IMR-90 (cell line): ENCODE measurements around the gene JMJD6. TPM values are rescaled to one million over a fixed set of nuclear protein-coding genes. Genes with fewer than 3 reads are reported as not detected.

Source experiments
- ATAC-seq: fragments of 200-7000 bp; cut with Tn5 transposase; 2 replicates; pipeline ENCODE4 v1.9.1; 2020; ENCODE audit warnings: low read depth, mild to moderate bottlenecking, moderate library complexity
- BruUV-seq: library from RNA; stranded (reverse); fragments of 400-500 nt; replicated peaks from 2 replicates; lab custom pipeline; 2021; lab: Mats Ljungman, UMichigan
- CTCF ChIA-PET: fragments of 300-600 bp; formaldehyde crosslinking; extraction: SDS; loops from one replicate; lab custom pipeline; 2021; ENCODE audit warnings: antibody characterized with exemption; lab: Yijun Ruan, JAX
- POLR2A ChIA-PET: fragments of 300-600 bp; sonication (Branson Sonifier 250); formaldehyde crosslinking; loops from one replicate; lab custom pipeline; 2022; ENCODE audit warnings: antibody characterized with exemption; ENCODE audit not compliant: unreplicated experiment; lab: Charles Lee
- DNase-seq: peaks from one replicate; pipeline ENCODE4 v3.0.0; 2013
- H2AFZ ChIP-seq: replicated peaks from 2 replicates; pipeline ENCODE3; 2013; ENCODE audit warnings: low read length, mild to moderate bottlenecking; ENCODE audit not compliant: poor library complexity
- H2AK5ac ChIP-seq: 2 replicates; pipeline ENCODE4 v1.6.1; 2013; ENCODE audit warnings: low read depth, low read length, inconsistent platforms
- H2AK9ac ChIP-seq: replicated peaks from 2 replicates; pipeline ENCODE3; 2013; ENCODE audit warnings: mild to moderate bottlenecking, low read depth, low read length, moderate library complexity; ENCODE audit not compliant: poor library complexity
- H2BK120ac ChIP-seq: 2 replicates; pipeline ENCODE4 v1.6.1; 2013; ENCODE audit warnings: low read depth, low read length, inconsistent platforms
- H2BK15ac ChIP-seq: 3 replicates; pipeline ENCODE4 v1.6.1; 2013; ENCODE audit warnings: low read depth, low read length, inconsistent platforms
- H2BK20ac ChIP-seq: 2 replicates; pipeline ENCODE4 v1.6.1; 2013; ENCODE audit warnings: low read depth, mild to moderate bottlenecking, inconsistent platforms, low read length, moderate library complexity
- H2BK5ac ChIP-seq: 2 replicates; pipeline ENCODE4 v1.6.1; 2013; ENCODE audit warnings: mild to moderate bottlenecking, low read depth, low read length, inconsistent platforms; ENCODE audit not compliant: poor library complexity, severe bottlenecking
- H3K14ac ChIP-seq: replicated peaks from 2 replicates; pipeline ENCODE4 v1.6.1; 2013; ENCODE audit warnings: low read depth, low read length, inconsistent platforms
- H3K18ac ChIP-seq: 2 replicates; pipeline ENCODE4 v1.6.1; 2013; ENCODE audit warnings: low read depth, low read length, control low read depth
- H3K23ac ChIP-seq: 2 replicates; pipeline ENCODE4 v1.6.1; 2013; ENCODE audit warnings: low read depth, low read length, inconsistent platforms
- H3K27ac ChIP-seq: 2 replicates; pipeline ENCODE4 v1.5.1; 2013; ENCODE audit warnings: mild to moderate bottlenecking, control low read depth, low read length; ENCODE audit not compliant: insufficient read depth
- H3K27me3 ChIP-seq: 2 replicates; pipeline ENCODE4 v1.6.1; 2013; ENCODE audit warnings: low read length; ENCODE audit not compliant: control insufficient read depth, insufficient read depth
- H3K36me3 ChIP-seq: 2 replicates; pipeline ENCODE4 v1.6.1; 2013; ENCODE audit warnings: low read length, mixed read lengths; ENCODE audit not compliant: control insufficient read depth, insufficient read depth
- H3K4ac ChIP-seq: 2 replicates; pipeline ENCODE4 v1.6.1; 2013; ENCODE audit warnings: low read depth, low read length, inconsistent platforms
- H3K4me1 ChIP-seq: 2 replicates; pipeline ENCODE4 v1.6.1; 2013; ENCODE audit warnings: low read length, mixed read lengths; ENCODE audit not compliant: control insufficient read depth, insufficient read depth
- H3K4me2 ChIP-seq: 2 replicates; pipeline ENCODE4 v1.6.1; 2013; ENCODE audit warnings: low read depth, mild to moderate bottlenecking, control low read depth, low read length, moderate library complexity
- H3K4me3 ChIP-seq: 2 replicates; pipeline ENCODE4 v1.5.1; 2013; ENCODE audit warnings: low read depth, mild to moderate bottlenecking, control low read depth, low read length, moderate library complexity; ENCODE audit not compliant: insufficient read depth
- H3K56ac ChIP-seq: 2 replicates; pipeline ENCODE4 v1.6.1; 2013; ENCODE audit warnings: low read length, inconsistent platforms; ENCODE audit not compliant: insufficient read depth; ENCODE audit errors: extremely low read depth
- H3K79me1 ChIP-seq, 2 experiments: 2 replicates each; pipeline ENCODE4 v1.6.1; 2013; ENCODE audit warnings: low read length in 2 of 2, inconsistent platforms in 1 of 2, low read depth in 1 of 2
- H3K9ac ChIP-seq: 2 replicates; pipeline ENCODE4 v1.6.1; 2013; ENCODE audit warnings: low read depth, low read length, control low read depth
- H3K9me1 ChIP-seq: 2 replicates; pipeline ENCODE4 v1.6.1; 2013; ENCODE audit warnings: low read length, inconsistent platforms; ENCODE audit not compliant: insufficient read depth
- H3K9me3 ChIP-seq: 2 replicates; pipeline ENCODE4 v1.6.1; 2013; ENCODE audit warnings: low read length; ENCODE audit not compliant: control insufficient read depth, insufficient read depth
- H4K20me1 ChIP-seq: 2 replicates; pipeline ENCODE4 v1.6.1; 2013; ENCODE audit warnings: low read length, inconsistent platforms; ENCODE audit not compliant: insufficient read depth
- H4K5ac ChIP-seq: 2 replicates; pipeline ENCODE4 v1.6.1; 2013; ENCODE audit warnings: mild to moderate bottlenecking, low read depth, low read length, control low read depth
- H4K8ac ChIP-seq, 2 experiments: 2 replicates each; pipeline ENCODE4 v1.6.1; 2013; ENCODE audit warnings: low read depth in 2 of 2, low read length in 2 of 2, control low read depth in 1 of 2, inconsistent platforms in 1 of 2
- H4K91ac ChIP-seq: 2 replicates; pipeline ENCODE4 v1.6.1; 2013; ENCODE audit warnings: low read depth, low read length, inconsistent platforms; ENCODE audit not compliant: insufficient read depth
- FOS ChIP-seq: fragments of 150-350 bp; IDR thresholded peaks from 2 replicates; pipeline ENCODE4 v1.6.1; 2016; ENCODE audit warnings: low read depth, low read length
- USF2 ChIP-seq: fragments of 150-350 bp; IDR thresholded peaks from 2 replicates; pipeline ENCODE4 v1.6.1; 2017; ENCODE audit warnings: mild to moderate bottlenecking, antibody characterized with exemption, low read length, low read depth
- WGBS, 2 experiments: methylation state at CpG; one replicate each; pipeline versions ENCODE4 v1.1.5 to v1.1.7; 2013; ENCODE audit warnings: missing lambda C conversion rate in 2 of 2; ENCODE audit not compliant: insufficient read length in 1 of 2; ENCODE audit errors: extremely low coverage in 2 of 2; 5-methylcytosine and 5-hydroxymethylcytosine counted together
- dilution Hi-C: fragments of 300-500 bp; cut with HindIII; formaldehyde crosslinking; loops from one replicate; pipeline ENCODE4 v1.14.3; 2018; ENCODE audit warnings: low sequenced_read_pairs; ENCODE audit not compliant: unreplicated experiment
- in situ Hi-C: fragments of 300-500 bp; cut with MboI; formaldehyde crosslinking; loops from 3 replicates; pipeline ENCODE4 v1.14.3; 2019; ENCODE audit warnings: low sequenced_read_pairs, inconsistent platforms, mixed read lengths
- intact Hi-C: fragments of 100-400 bp; cut with micrococcal nuclease; formaldehyde crosslinking; loops from 2 replicates; pipeline ENCODE4 v1.10.0; 2022
- polyA plus RNA-seq, 3 experiments: library from polyadenylated mRNA; depleted of rRNA; stranded (reverse); fragments of >200 nt; gene quantifications; 2 replicates each; pipeline ENCODE4 v1.2.3, GENCODE V29; 2012; ENCODE audit warnings: low replicate concordance in 1 of 3
- total RNA-seq: library from RNA; depleted of rRNA; stranded (reverse); fragments of >200 nt; gene quantifications from 2 replicates; pipeline ENCODE4 v1.2.3, GENCODE V29; 2012

The JMJD6 gene
- total and polyA plus RNA-seq, 2 of the 4 experiments (the other 2 are of a cell fraction) = 24.4 to 33.7 TPM

GRCh38 chr17:76674600-76674999, 51.8 kb downstream of the JMJD6 start:
- no TSS peak for BruUV-seq
- Histone ChIP-seq H4K20me1 (no peaks in the 10 kb centered on the region), H3K36me3 (peaks cover 32% of the 10 kb centered on the region), H2BK20ac (no peak overlapping the region), H2BK15ac (no peak overlapping the region), H3K27me3 (no peaks in the 10 kb centered on the region), H3K56ac (no peak overlapping the region), H4K91ac (no peak overlapping the region), H3K9me1 (peaks cover 11% of the 10 kb centered on the region), H4K8ac (no peak overlapping the region), H3K4ac (no peak overlapping the region), H3K14ac (no peak overlapping the region), H3K18ac (no peak overlapping the region), H2BK5ac (no peak overlapping the region), H2AK9ac (no peak overlapping the region), H2AK5ac (no peak overlapping the region), H3K9me3 (no peaks in the 10 kb centered on the region), H3K4me1 (peaks cover 8% of the 10 kb centered on the region), H2BK120ac (no peak overlapping the region), H3K4me3 (no peak overlapping the region), H3K27ac (no peak overlapping the region), H2AFZ (no peak overlapping the region), H3K9ac (no peak overlapping the region), H3K23ac (no peak overlapping the region), H3K4me2 (no peak overlapping the region), H4K5ac (no peak overlapping the region), H3K79me1 (peaks cover 0 to 37% of the 10 kb centered on the region in 2 experiments; a peak in 2 of 4 replicates)
- ATAC-seq (no peak), DNase-seq (no peak)
- 100% methylated on average over 4 of the region's 5 CpGs; no CpG with 5 or more reads in 1 of the 2 experiments for WGBS, 2 experiments
- dilution Hi-C loops = no loop called here
- intact Hi-C loops = loop anchor here (5.0 kb wide), 1 partner anchor 117 kb away; no protein-coding TSS in a partner anchor
- ChIA-PET POLR2A (no interaction called here), CTCF (no interaction called here)
- in situ Hi-C loops = no loop called here
- TF ChIP-seq USF2 (peak; percentile 71; the same call in 1 of the 2 replicates), FOS (no peak)
